ENCODE measurements around the gene LAMA4.

DNA sequence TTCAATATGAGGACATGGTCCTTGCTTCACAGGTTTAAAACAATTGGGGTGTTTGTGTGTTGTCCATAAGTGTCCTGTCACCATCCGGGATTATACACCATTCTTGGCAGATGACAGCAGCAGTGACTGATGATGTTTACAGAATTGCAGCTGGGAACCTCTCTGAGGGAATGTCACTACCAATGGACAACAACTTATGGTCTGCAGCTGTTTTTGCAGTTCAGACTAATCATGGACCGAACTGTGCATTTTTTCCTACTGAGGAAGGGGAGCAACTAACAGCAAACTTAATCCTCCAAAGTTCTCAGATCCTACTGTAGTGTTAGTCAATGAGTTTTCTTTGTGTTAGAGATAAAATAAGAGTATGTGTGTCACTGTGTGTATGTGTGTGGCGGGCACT, 140.9 kb downstream of the LAMA4 start:
- TF ChIP-seq, protein P1, sequence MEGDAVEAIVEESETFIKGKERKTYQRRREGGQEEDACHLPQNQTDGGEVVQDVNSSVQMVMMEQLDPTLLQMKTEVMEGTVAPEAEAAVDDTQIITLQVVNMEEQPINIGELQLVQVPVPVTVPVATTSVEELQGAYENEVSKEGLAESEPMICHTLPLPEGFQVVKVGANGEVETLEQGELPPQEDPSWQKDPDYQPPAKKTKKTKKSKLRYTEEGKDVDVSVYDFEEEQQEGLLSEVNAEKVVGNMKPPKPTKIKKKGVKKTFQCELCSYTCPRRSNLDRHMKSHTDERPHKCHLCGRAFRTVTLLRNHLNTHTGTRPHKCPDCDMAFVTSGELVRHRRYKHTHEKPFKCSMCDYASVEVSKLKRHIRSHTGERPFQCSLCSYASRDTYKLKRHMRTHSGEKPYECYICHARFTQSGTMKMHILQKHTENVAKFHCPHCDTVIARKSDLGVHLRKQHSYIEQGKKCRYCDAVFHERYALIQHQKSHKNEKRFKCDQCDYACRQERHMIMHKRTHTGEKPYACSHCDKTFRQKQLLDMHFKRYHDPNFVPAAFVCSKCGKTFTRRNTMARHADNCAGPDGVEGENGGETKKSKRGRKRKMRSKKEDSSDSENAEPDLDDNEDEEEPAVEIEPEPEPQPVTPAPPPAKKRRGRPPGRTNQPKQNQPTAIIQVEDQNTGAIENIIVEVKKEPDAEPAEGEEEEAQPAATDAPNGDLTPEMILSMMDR (IDR thresholded peaks at IDR 0.05): no peak
- TF ChIP-seq POLR2A (IDR thresholded peaks at IDR 0.05): no peak
